NCI-H1417 (cell line): Measurements from ENCODE around the gene SEMA3B.
A peak's percentile ranks its signal among the peaks of the same experiment; 100 is the strongest.
"Not testable (repeated sequence)": the region's sequence is repeated elsewhere in the genome, so short reads cannot be mapped to it uniquely, and the experiment has no call there.

Experiments
- DNase-seq, 3 experiments: peaks; one replicate each; lab custom pipeline; 2025; lab: John Stamatoyannopoulos, UW

Gene SEMA3B

GRCh38 chr3:50272911-50273688, 4.2 kb downstream of the SEMA3B start:
- DNase-seq = peak; percentile 62 to 81 (median 68)

GRCh38 chr3:50273689-50274065, 4.7 kb downstream of the SEMA3B start:
- DNase-seq = no peak

- DNase-seq = peak in 2 of 3 experiments; percentile 11 to 46
Measured at GRCh38 chr3:50274371-50275104, 5.6 kb downstream of the SEMA3B start.

GRCh38 chr3:50275141-50275995, 6.4 kb downstream of the SEMA3B start:
- DNase-seq = no peak

- no peak for DNase-seq
Measured at GRCh38 chr3:50275996-50276761, 7.2 kb downstream of the SEMA3B start.

- no peak for DNase-seq
Measured at GRCh38 chr3:50276762-50277101, 7.8 kb downstream of the SEMA3B start.

GRCh38 chr3:50278123-50278879, 9.4 kb downstream of the SEMA3B start:
- DNase-seq = no peak

- no peak for DNase-seq
Measured at GRCh38 chr3:50278880-50279224, 9.9 kb downstream of the SEMA3B start, which contains the start of gene LSMEM2. Gene LSMEM2, plus strand, starts transcription at chr3:50279087. Its CDS starts 27 bp downstream, at chr3:50279114.

GRCh38 chr3:50279255-50280016, 10.5 kb downstream of the SEMA3B start:
- no peak for DNase-seq

- not testable (repeated sequence) for DNase-seq
Measured at GRCh38 chr3:50284121-50284520, 15.2 kb downstream of the SEMA3B start.

GRCh38 chr3:50286322-50287227, 17.6 kb downstream of the SEMA3B start:
- no peak for DNase-seq

GRCh38 chr3:50287262-50287661, 18.3 kb downstream of the SEMA3B start:
- DNase-seq = no peak

GRCh38 chr3:50288387-50289007, 19.6 kb downstream of the SEMA3B start:
- no peak for DNase-seq

- DNase-seq = no peak
Measured at GRCh38 chr3:50289130-50289529, 20.2 kb downstream of the SEMA3B start.

- DNase-seq = no peak
Measured at GRCh38 chr3:50290161-50290641, 21.3 kb downstream of the SEMA3B start.

- peak; percentile 89 to 95 (median 92) for DNase-seq
Measured at GRCh38 chr3:50292159-50293078, 23.5 kb downstream of the SEMA3B start, which contains the start of gene IFRD2. Gene IFRD2, minus strand, starts transcription at chr3:50292429. Its CDS starts 155 bp downstream, at chr3:50292274.

- no peak for DNase-seq
Measured at GRCh38 chr3:50293079-50293801, 24.3 kb downstream of the SEMA3B start.
